ENCODE data around the gene CGB3.

CGB3 gene

DNA sequence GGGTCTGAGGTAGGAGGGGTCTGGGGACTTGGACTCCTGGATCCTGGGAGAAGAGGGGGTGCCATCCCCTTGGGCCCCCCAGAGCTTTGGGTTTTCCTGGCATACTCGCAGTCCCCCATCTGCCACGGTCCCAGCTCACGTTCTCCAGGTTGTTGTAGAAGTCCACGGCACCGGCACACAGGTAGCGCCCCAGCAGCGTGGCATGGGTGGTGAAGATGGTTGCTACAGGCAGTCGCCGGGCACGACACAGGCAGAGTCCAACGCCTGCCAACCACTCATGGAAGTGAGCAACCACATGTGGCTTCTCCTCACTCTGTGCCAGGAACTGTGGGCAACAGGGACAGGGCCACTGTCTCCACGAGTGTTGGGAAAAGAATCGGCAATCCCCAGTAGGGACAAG, 38.4 kb downstream of the CGB3 start:
- DNase-seq = no peak

DNA sequence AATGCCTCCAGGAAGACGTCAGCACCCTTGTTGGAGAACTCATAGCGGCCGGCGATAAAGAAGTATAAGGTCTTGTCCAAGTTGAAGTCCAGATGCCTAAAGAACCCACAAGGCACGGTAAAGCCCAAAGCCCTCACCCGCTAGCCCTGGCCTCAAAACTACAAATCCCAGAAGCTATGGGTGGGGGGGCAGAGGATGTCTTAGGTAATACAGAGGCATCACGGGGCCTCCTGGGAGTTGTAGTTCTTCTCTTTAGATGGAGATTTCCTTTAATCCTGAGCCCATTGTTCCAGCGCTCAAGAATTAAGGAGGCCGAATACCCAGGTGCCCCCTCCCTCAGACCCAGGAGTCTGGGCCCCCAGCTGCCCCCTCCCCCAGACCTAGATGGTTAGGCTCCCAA, 41.9 kb downstream of the CGB3 start:
- no peak for DNase-seq

DNA sequence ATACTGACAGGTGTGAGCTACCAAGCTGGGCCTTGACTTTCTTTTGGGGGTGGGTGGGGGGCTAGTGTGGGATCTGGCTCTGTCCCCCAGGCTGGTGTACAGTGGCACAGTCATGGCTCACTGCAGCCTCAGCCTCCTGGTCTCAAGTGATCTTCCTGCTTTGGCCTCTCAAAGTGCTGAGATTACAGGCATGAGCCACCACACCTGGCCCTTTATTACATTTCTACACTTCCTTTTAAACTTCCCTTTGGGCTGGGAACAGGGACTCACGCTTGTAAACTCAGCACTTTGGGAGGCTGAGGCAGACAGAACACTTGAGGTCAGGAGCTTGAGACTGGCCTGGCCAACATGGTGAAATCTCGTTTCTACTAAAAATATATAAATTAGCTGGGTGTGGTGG, 47.1 kb downstream of the CGB3 start:
- no peak for DNase-seq

DNA sequence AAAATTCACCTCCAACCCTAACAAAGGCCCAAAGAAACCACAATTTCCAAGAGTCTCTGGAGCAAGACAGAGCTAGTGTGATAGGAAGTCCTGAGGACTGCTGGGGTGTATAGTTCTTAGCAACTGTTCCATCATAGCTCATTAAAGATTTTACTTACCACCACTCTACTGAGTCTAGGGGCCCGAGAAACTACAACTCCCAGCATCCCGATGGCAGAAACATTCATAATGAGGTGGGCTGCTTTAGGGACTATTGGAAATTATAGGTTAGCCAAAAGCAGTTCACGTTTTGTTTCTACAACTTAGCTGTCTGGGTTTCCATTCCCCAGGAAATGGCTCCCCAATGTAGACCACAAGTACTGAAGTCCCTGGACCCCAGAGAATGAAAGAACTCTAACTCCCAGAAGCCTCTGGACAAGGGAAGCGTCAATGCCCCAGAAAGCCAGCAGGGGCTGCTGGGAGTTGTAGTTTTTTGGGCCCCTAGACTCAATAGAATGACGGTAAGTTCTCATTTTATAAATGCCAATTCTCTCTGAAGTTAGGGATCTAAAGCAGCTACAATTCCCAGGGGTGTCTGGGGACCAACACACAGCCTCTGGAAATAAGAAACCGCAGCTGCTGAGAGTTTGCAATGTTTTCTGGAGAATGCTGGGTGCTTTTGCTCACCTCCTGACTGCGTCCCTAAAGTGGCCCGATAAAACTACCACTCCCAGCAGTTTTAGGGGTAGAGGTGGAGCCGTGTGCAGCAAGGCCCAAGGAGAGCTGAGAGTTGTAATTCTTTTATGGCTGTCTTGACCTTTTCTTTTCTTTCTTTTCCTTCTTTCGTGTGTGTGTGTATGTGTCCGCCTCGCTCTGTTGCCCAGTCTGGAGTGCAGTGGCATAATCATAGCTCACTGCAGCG, 47.9 kb downstream of the CGB3 start:
- DNase-seq = no peak
